Osteocyte (in vitro differentiated cells): ENCODE results near the gene DUS2. TPM values are rescaled to one million over a fixed set of nuclear protein-coding genes. Genes with fewer than 3 reads are reported as not detected.

Source experiments
- total RNA-seq: library from RNA; stranded (reverse); gene quantifications from 2 replicates; pipeline ENCODE4 v1.2.1, GENCODE V29; 2021

Gene DUS2
- total RNA-seq, 1 donor from 2014 or later: 17.2 TPM

Other genes with a start within 250 kb of the DUS2 start
- gene RANBP10, start 216.7 kb upstream of the DUS2 start, total RNA-seq: 18.9 and 19.5 TPM in 2 replicates
- 3.6 and 4.1 TPM in 2 replicates for gene TSNAXIP1, start 216.4 kb upstream of the DUS2 start, total RNA-seq
- gene THAP11, start 181.0 kb upstream of the DUS2 start, total RNA-seq: 29.5 and 30.0 TPM in 2 replicates
- gene NUTF2, start 176.4 kb upstream of the DUS2 start, total RNA-seq: 121 and 125 TPM in 2 replicates
- 46.3 and 51.2 TPM in 2 replicates for gene CENPT, start 175.6 kb upstream of the DUS2 start, total RNA-seq
- gene EDC4, start 150.2 kb upstream of the DUS2 start, total RNA-seq: 68.2 and 75.4 TPM in 2 replicates
- 1.4 and 1.5 TPM in 2 replicates for gene NRN1L, start 138.4 kb upstream of the DUS2 start, total RNA-seq
- 43.9 and 45.5 TPM in 2 replicates for gene PSKH1, start 130.0 kb upstream of the DUS2 start, total RNA-seq
- gene CTRL, start 91.4 kb upstream of the DUS2 start, total RNA-seq: 0.39 and 0.91 TPM in 2 replicates
- gene PSMB10, start 86.4 kb upstream of the DUS2 start, total RNA-seq: 58.3 and 59.0 TPM in 2 replicates
- gene LCAT, start 79.2 kb upstream of the DUS2 start, total RNA-seq: 35.3 and 36.9 TPM in 2 replicates
- 90.7 and 91.6 TPM in 2 replicates for gene SLC12A4, start 54.6 kb upstream of the DUS2 start, total RNA-seq
- gene DPEP3, start 42.8 kb upstream of the DUS2 start, total RNA-seq: not detected in 2 replicates
- not detected in 2 replicates for gene DPEP2, start 23.8 kb upstream of the DUS2 start, total RNA-seq
- gene DPEP2NB, start 7.4 kb upstream of the DUS2 start, total RNA-seq: not detected in 2 replicates
- 7.5 and 8.8 TPM in 2 replicates for gene DDX28, start 52 bp upstream of the DUS2 start, total RNA-seq
- 42.0 and 42.3 TPM in 2 replicates for gene NFATC3, start 62.1 kb downstream of the DUS2 start, total RNA-seq
- gene ESRP2, start 212.8 kb downstream of the DUS2 start, total RNA-seq: 0.16 and 0.24 TPM in 2 replicates
- 25.9 and 27.9 TPM in 2 replicates for gene PLA2G15, start 222.1 kb downstream of the DUS2 start, total RNA-seq
- 50.7 and 52.9 TPM in 2 replicates for gene SLC7A6, start 241.2 kb downstream of the DUS2 start, total RNA-seq